GM18526 (cell line): ENCODE measurements around the gene MTIF2.

Source experiments
- POLR2A ChIP-seq: IDR thresholded peaks from 3 replicates; pipeline ENCODE4 v1.6.1; 2011; ENCODE audit not compliant: insufficient read length; ENCODE audit errors: extremely low read depth

Gene MTIF2

GRCh38 chr2:55213822-55214221 lies 55.2 kb downstream of the MTIF2 start:
- no peak for TF ChIP-seq POLR2A

DNA sequence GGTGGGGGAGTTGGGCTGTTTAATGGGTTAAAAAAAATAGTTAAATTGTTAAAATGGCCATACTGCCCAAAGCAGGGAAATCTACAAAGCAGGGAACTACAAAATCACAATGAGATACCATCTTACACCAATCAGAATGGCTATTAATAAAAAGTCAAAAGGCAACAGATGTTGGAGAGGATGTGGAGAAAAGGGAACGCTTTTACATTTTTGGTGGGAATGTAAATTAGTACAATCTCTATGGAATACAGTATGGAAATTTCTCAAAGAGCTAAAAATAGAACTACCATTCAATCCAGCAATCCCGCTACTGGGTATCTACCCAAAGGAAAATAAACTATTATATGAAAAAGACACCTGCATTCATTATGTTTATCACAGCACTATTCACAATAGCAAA lies 64.1 kb downstream of the MTIF2 start:
- no peak for TF ChIP-seq POLR2A

- TF ChIP-seq POLR2A = no peak
Measured at GRCh38 chr2:55204536-55204935, 64.5 kb downstream of the MTIF2 start.

DNA sequence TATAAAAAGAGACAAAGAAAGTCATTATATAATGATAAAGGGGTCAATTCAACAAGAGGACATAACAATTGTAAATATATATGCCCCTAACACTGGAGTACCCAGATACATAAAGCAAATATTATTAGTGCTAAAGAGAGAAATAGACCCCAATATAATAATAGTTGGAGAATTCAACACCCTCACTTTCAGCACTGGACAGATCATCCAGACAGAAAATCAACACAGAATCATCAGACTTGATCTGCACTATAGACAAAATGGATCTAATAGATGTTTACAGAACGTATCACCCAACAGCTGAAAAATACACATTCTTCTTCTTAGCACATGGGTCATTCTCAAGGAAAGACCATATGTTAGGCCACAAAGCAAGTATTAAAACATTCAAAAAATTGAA lies 68.6 kb downstream of the MTIF2 start:
- TF ChIP-seq POLR2A = no peak

- TF ChIP-seq POLR2A = no peak
Measured at GRCh38 chr2:55196526-55196925, 72.5 kb downstream of the MTIF2 start.
